Effector CD8-positive, alpha-beta T cell (primary cell): Measurements from ENCODE around the gene ZC3H4.

Experiments
- DNase-seq: peaks from one replicate; lab custom pipeline; 2025; lab: John Stamatoyannopoulos, UW

ZC3H4 gene

DNA sequence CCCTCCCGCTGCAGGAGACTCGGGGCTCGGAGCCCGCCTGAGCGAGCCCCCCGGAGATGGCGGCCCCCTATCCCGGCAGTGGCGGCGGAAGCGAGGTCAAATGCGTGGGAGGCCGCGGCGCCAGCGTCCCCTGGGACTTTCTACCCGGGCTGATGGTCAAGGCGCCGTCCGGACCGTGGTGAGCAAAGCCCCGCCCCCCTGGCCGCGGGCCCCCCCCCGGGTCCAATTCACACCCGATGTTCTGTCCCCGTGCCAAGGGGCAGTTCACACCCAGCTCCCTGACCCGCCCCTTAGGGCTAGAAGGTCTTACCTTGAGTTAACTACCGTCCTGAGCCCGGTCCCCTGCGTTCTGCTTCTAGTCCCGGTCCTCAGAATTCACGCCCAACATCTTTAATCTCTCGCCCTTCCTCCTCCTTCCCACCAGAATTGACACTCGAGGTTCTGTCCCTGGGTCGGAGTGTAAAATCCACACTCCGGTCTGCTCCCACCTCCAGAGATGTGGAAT is 92.5 kb downstream of the ZC3H4 start:
- DNase-seq = no peak

DNA sequence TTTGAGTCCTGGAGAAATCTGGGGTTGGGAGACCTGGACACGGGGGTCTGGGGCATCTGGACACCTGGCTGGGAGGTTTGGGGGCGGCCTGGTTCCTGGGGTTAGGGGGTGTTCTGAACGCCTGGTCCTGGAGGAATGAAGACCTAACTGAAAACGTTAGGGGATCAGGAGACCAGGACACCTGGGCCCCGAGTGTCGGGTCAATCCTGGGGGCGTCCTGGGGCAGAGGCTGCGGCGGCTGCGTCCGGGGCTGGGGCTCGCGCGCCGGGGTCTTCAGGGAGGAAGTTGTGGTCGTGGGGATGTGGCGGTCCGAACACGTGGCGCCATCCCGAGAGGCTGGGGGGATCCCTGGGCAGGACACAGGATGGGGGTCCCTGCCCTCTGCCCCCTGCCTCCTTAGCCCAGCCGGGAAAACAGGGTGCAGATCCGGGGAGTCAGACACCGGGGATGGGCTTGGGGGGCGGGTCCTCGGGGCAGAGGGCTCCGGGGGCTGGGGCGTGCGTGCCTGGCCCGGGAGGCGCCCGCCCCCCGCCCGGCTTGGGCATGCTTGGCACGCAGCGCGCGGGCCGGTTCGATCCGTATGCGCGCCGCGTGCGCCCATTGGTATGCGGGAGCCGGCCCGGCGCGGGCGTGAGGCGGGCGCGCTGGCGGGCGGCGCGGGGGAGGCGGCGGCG is 93.3 kb downstream of the ZC3H4 start:
- DNase-seq = no peak

GRCh38 chr19:47019431-47020041 is 94.0 kb downstream of the ZC3H4 start, which contains the start of gene NPAS1:
NPAS1 (plus strand) TSS chr19:47019837; CDS start chr19:47021048, 1,211 bp downstream.
- no peak for DNase-seq

GRCh38 chr19:47018923-47019322 is 94.7 kb downstream of the ZC3H4 start:
- DNase-seq = no peak
